ENCODE data around the gene PIEZO2. TPM values are rescaled to one million over a fixed set of nuclear protein-coding genes. Genes with fewer than 3 reads are reported as not detected.
A peak's percentile ranks its signal among the peaks of the same experiment; 100 is the strongest.
"Not testable (repeated sequence)": the region's sequence is repeated elsewhere in the genome, so short reads cannot be mapped to it uniquely, and the experiment has no call there.

Gene PIEZO2
- polyA plus RNA-seq, 1 donor = 23.7 TPM

DNA sequence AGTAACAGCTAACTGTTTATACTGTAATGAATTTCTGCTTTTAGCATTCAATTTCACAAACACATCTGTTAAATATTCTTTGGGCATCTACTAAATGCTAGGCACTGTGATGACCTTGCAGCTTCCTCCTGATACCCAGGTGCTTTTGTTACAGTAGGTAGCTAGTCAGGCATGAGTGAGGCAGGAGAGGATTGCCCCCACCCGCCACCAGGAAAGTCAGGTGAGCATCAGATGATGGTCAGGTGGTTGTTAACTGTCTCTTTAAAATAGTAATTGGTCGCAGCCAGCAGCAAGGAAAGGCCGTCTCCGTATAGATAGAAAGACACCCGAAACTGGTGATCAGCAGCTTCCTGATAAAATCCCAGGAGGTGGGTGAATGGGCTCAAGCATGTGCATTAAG, 255.6 kb downstream of the PIEZO2 start:
- no peak for DNase-seq

DNA sequence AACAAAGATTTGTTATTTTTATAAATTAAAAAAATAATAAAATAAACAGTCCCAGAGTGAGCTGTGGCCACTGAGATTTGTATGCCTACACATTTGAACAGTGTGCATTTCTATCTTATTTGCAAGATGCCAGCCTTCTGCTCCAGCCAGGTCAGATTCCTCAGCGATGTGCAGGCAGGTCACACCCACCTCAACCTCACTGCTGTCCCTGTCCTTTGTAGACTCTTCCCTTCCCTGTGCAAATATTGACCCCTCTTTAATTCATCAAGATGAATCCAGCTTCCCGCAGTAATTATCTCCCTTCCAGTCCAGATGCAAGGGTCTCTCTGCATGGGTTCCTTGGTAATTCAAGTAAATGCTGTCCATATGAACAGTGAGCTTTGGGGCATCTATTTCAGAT, 256.2 kb downstream of the PIEZO2 start:
- DNase-seq = no peak

DNA sequence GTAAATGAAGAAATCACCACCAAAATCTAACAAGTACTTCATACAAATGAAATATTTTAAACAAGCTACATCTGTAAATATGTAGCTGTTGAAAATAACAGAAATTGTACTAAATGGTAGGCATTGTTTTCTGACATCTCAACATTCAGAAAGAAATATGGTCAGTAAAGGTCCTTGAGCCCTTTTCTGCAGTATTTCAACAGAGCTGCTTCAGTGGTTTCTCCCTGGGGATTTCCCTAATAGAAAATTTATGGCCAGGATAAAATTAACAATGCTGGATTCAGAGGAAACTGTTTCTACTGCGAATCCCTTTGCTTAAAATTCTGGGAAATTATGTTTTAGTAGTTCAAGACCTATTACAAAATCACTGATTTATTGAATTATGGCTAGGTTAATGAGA, 256.6 kb downstream of the PIEZO2 start:
- peak; percentile 39 for DNase-seq

GRCh38 chr18:10890022-10890421, 259.3 kb downstream of the PIEZO2 start:
- no peak for DNase-seq

GRCh38 chr18:10878703-10879102, 270.7 kb downstream of the PIEZO2 start:
- DNase-seq = no peak

DNA sequence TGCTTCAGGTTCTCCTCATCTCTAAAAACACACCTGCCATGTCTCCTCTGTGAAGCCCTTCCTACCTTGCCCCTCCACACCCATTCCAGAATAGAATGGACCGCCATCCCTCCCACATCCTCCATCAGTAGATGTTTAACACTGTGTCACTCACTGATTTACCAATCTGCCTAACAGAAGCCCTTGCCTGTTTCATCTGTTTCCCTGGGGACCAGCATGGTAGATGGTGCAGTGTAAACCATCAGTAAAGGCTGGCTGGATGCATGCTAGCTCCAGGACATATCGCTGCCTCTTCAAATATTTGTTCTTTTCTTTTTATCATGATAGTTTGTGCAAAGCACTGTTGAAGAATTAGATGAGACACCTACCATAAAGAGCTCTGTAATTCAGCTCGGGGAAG, 271.4 kb downstream of the PIEZO2 start:
- DNase-seq = no peak

DNA sequence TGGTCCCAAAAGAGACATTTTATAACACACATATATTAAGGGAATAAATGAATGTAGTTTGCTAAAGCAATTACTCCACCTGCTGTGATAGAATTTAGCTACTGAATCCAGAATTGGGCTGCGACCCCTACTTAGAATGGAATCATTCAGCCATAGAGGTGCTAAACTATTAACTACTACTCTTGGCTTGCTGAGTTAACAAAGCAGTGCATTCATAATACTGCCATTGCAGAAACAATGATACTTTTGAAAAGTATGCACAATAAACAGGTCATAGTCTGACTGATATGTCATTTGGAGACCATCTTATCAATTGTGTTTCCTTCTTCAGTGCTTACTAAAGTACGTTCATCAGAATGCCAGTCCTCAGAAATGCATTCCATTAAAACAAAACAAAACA, 273.6 kb downstream of the PIEZO2 start:
- DNase-seq = no peak

DNA sequence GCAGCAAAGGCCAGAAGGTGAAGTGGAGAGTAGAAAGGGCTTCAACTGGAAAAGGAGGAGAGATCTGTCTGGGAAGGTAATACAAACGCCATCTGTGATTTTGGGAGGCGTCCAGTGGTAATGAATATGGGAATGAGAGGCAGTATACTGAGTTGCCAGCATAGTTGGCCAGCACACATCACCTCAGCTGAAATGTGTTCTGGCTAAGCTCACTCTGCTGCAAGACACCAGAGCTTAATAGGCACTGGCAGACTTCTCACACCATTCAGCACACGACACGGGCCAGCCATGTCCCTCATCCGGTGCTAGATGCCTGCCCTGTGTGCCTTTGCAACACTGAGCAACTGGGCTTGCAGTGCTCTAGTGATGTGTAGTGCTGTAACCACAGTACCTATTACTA, 277.1 kb downstream of the PIEZO2 start:
- DNase-seq = no peak

- DNase-seq = no peak
Observed at GRCh38 chr18:10864722-10865121, 284.6 kb downstream of the PIEZO2 start.

- no peak for DNase-seq
Observed at GRCh38 chr18:10863026-10863425, 286.3 kb downstream of the PIEZO2 start.

GRCh38 chr18:10860928-10861327, 288.4 kb downstream of the PIEZO2 start:
- DNase-seq = peak; percentile 37

GRCh38 chr18:10860382-10860781, 289.0 kb downstream of the PIEZO2 start:
- no peak for DNase-seq

DNA sequence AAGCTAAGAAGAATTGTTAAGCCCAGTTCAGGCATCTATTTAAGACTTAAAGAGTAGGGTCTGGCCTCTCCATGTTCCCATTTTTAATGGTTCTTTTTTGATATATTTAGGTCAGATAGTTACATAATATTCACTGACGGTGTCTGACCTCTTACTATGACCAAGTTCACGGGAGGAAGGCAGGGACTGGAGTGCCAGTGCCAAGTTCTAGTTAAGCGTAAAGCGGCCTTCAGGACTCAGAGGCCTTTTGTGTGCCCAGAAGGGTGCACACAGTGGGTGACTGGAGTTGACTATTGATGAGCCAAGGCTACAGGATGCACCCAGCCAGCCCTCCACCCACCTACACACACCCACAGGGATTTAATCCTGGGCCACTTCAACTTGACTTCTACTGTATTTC, 290.9 kb downstream of the PIEZO2 start:
- DNase-seq = no peak

- DNase-seq = no peak
Observed at GRCh38 chr18:10856132-10856531, 293.2 kb downstream of the PIEZO2 start.

DNA sequence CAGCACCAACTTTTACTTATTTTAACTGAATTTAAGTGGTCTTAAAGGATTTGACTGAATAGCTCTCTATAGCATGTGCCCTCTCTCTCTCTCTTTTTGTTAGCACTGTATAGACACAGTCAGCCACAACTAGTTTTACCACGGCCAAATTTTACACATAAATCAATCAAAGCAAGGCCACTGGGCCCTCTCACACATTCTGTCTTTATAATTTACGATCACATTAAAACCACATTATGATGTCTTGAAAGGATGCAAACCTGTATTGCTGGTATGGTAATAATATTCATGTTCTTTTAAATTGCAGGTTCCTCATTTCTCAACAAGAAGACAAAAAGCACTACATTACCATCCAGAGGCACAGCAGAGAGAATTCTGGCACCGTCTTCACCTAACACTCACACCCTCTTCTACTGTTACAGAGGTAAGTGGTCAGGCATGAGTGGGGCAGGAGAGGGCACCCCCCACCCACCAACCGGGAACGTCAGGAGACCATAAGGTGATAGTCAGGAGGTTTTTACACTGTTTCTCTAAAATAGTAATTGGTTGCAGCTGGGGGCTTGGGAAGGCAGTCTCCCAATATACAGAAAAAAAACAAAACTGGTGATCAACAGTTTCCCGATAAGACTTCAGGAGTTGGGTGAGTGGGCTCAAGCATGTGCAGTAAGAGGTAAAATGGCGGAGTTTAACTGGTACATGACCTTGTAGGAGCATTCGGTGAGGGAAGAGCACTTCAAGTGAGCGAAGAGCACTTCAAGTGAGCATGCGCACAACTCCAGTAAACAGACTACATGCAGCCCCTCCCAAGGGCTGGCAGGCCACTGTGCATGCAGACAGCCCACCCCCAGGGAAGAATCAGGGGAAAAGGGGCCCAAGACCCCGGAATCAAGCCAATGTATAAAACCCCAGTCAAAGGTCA, 296.7 kb downstream of the PIEZO2 start:
- no peak for DNase-seq

- DNase-seq = peak; percentile 58
Observed at GRCh38 chr18:10851824-10852319, 297.5 kb downstream of the PIEZO2 start.

GRCh38 chr18:10850840-10851239, 298.5 kb downstream of the PIEZO2 start:
- no peak for DNase-seq

DNA sequence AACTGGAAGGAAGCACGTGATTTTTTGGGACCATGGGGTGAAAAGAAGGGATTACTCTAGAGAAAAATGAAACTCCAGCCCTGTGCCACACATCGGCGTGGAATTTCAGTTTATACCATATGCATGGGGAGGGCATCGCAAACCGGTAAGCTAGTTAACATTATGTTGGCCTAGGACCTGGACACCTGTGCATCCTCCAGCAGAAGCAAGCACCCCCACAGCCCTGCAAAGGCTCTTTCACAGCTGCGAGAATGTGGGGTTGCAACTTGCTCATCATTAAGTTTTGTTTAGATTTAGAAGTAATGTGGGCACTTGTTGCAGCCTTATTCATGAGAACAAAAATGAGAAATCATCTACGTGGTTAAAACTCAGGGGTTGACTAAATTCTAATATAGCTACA, 299.2 kb downstream of the PIEZO2 start:
- no peak for DNase-seq

- DNase-seq = no peak
Observed at GRCh38 chr18:10847907-10848306, 301.5 kb downstream of the PIEZO2 start.

DNA sequence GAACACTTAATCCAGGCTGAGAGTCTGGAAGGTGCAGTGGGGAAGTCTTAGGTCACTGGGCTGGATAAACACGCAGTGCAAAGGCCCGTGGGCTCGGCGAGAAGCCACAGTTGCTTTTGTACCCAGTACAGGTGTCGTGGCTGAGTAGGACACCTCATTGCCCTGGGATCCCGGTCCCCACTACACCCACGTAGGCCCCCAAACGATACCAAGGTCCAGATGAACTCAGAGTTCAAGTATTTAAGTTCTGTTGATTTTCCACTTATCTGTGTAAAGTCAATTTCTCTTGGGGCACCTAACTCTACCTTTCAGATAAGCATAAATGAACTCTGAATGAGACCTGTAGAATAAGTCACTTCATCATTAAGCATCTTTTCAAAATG, 302.0 kb downstream of the PIEZO2 start:
- DNase-seq = no peak

GRCh38 chr18:10846657-10847407, 302.5 kb downstream of the PIEZO2 start:
- no peak for DNase-seq

DNA sequence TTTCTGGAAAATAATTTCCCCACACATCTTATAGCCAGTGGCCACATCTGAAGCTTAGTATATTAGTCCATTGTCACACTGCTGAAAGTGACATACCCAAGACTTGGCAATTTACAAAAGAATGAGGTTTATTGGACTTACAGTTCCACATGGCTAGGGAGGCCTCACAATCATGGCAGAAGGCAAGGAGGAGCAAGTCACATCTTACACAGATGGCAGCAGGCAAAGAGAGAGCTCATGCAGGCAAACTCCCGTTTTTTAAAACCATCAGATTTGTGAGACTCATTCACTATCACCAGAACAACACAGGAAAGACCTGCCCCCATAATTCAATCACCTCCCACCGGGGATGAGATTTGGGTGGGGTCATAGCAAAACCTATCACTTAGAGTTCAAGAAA, 303.3 kb downstream of the PIEZO2 start:
- DNase-seq = not testable (repeated sequence)

- DNase-seq = no peak
Observed at GRCh38 chr18:10843565-10843964, 305.8 kb downstream of the PIEZO2 start.

All from left kidney (tissue), 2 donors.